HG02970 (cell line): ENCODE data around the gene BEND5.

ENCODE experiments used
- ATAC-seq: cut with Tn5 transposase; IDR thresholded peaks from one replicate; pipeline ENCODE4 v1.9.1; 2021; ENCODE audit warnings: mild to moderate bottlenecking, moderate library complexity, moderate number of reproducible peaks; ENCODE audit not compliant: unreplicated experiment, low FRiP score

Gene BEND5

GRCh38 chr1:48684381-48684780 lies 92.3 kb downstream of the BEND5 start:
- no peak for ATAC-seq

GRCh38 chr1:48683839-48684238 lies 92.9 kb downstream of the BEND5 start:
- no peak for ATAC-seq

- no peak for ATAC-seq
These were observed 95.0 kb downstream of the BEND5 start for GRCh38 chr1:48681476-48682305.

- ATAC-seq = no peak
These were observed 96.2 kb downstream of the BEND5 start for GRCh38 chr1:48680411-48681035.

GRCh38 chr1:48679859-48680258 lies 96.8 kb downstream of the BEND5 start:
- no peak for ATAC-seq

GRCh38 chr1:48678710-48679505 lies 97.8 kb downstream of the BEND5 start:
- ATAC-seq = no peak
